Astrocyte of the hippocampus (primary cell): ENCODE measurements around the gene CCDC116.
"Not testable (repeated sequence)": the region's sequence is repeated elsewhere in the genome, so short reads cannot be mapped to it uniquely, and the experiment has no call there.

ENCODE experiments used
- DNase-seq: peaks from one replicate; pipeline ENCODE4 v3.0.0; 2011; ENCODE audit warnings: low read depth, low spot score

CCDC116 gene

DNA sequence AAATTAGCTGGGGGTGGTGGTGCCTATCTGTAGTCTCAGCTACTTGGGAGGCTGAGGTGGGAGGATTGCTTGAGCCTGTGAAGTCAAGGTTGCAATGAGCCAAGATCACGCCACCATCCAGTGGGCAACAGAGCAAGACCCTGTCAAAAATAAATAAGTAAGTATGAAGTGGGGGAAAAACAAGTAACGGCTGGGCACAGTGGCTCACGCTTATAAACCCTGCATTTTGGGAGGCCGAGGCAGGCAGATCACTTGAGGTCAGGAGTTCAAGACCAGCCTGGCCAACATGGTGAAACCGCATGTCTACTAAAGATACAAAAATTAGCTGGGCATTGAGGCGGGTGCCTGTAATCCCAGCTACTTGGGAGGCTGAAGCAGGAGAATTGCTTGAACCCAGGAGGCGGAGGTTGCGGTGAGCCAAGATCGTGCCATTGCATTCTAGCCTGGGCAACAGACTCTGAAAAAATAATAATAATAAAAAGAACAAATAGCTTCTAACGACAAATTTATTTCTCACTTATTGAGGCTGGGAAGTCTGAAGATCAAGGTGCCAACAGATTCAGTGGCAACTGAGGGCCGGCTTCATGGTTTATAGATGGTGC lies 22.9 kb upstream of the CCDC116 start:
- DNase-seq, result not testable (repeated sequence)

DNA sequence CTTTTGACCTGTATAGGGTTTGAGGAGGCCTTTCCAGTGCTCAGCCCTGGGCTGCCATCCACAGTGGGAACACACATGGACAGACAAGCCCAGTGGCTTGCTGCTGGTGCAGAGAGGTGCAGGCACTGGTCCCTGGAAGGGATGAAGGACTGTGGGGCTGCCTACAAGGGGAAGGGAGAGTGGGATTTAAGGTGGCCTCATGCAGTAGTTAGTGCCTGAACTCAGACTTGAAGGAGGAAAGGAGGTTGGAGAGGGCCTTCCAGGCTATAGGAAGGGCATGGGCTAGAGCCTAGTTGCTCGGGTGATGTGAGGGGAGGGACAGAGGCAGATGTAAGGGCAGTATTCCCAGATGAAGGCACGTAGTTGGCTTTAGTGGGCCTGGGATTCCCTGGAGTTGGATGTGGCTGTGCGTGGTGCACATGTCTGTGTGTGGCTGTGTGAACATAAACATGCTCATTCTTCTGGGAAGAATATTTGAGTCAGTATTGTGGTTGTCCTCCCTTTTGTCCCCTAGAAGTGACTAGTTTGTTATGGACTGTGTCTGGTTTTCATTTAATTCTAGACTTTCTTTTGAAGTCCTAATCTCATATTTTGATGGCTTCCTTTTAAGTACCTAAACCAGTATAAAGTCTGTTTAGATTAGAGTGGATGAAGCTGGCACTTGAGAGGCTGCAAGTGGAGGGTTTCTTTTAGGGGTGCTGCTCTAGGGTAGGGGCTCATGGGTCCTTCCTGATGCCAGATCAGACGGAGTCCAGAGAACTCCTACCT lies 21.2 kb upstream of the CCDC116 start:
- peak; percentile 30 for DNase-seq

DNA sequence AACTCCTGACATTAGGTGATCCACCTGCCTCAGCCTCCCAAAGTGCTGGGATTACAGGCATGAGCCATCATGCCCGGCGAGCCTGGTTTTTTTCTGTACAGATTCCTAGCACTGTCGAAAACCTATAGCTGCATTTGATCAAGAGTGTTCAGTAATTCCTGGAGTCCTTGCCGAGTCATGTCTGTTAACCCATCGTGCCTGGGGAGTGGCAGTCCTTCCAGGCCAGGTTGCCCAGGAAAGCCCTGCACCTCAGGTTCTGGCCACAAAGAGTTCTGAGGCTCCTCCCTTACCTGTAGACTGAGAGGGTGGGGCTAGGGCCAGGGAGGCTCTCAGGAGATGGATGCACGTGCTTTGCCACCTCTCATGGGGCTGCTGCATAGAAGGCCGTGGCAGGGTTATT lies 19.7 kb upstream of the CCDC116 start:
- DNase-seq, result no peak

DNA sequence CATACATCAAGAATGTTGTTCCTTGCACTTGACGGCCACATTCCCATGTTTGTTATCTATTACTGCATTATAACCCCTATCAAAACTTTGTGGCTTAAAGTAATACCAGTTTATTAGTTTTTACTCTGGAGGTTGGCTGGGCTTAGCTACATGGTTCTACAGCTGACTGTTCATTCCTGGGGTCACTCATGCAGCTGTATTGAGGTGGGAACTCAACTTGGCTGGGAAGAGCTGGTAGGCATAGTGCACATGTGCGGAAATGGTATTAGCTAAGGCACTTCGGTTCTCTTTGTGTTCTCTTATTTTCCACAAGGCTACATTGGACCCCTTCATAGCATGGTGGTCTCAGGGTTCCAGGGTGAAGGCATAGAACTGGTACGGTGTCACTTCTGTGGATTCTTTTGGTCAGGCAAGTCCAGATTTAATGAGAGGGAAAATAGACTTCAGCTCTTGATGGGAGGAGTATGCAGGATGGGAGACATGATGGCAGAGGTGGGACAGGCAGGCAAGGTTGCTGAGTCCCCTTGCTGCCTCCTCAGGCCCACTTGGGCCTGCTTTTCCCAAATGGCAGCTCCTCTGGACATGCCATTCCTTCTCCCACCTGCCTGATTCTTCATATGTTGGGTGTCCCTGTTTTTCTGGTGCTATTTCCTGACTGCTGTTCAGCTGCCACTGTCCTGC lies 18.9 kb upstream of the CCDC116 start:
- DNase-seq, result no peak

DNA sequence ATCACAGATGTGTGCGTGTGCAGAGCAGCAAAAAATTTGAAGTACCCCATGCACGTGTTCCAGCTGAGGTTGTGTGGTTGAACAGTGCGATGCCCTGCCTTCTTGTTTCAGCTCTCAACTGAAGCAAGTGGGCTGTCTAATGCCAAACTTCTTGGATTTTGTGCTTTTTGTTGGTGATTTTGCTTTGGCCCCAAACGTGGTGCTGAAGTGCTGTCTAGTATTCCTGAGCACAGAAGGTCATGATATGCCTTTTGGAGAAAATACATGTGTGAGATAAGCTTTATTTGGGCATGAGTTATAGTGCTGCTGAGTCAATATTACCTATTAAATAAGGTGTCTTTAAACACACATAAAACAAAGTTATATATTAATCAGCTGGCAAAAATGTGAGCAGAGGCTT lies 16.8 kb upstream of the CCDC116 start:
- no peak for DNase-seq

DNA sequence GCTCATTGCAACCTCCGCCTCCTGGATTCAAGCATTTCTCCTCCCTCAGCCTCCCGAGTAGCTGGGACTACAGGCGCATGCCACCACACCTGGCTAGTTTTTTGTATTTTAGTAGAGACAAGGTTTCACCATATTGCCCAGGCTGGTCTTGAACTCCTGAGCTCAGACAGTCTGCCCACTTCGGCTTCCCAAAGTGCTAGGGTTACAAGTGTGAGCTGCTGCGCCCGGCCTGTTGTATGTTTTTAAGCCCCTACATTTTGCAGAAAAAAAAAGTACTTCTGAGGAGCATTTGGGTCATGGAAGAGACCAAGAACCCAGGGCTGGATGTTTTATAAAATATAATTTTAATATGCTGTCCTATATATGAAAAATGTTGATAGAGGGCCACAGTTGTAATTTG lies 15.2 kb upstream of the CCDC116 start:
- not testable (repeated sequence) for DNase-seq

DNA sequence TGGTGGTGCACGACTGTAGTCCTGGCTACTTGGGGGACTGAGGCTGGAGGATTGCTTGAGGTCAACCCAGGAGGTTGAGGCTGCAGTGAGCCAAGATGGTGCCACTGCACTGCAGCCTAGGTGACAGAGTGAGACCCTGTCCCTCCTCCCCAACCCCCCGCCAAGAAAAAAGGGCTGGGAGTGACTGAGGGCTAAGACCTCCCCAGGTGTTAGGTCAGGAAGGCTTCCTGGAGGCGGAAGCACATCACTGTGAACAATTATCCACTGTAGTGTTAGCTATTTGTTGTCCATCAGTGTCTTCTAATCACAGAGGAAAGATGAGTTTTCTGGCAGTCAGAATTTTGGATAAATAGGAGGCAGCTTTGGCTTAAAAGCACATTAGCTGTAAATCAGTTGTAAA lies 11.5 kb upstream of the CCDC116 start:
- no peak for DNase-seq

DNA sequence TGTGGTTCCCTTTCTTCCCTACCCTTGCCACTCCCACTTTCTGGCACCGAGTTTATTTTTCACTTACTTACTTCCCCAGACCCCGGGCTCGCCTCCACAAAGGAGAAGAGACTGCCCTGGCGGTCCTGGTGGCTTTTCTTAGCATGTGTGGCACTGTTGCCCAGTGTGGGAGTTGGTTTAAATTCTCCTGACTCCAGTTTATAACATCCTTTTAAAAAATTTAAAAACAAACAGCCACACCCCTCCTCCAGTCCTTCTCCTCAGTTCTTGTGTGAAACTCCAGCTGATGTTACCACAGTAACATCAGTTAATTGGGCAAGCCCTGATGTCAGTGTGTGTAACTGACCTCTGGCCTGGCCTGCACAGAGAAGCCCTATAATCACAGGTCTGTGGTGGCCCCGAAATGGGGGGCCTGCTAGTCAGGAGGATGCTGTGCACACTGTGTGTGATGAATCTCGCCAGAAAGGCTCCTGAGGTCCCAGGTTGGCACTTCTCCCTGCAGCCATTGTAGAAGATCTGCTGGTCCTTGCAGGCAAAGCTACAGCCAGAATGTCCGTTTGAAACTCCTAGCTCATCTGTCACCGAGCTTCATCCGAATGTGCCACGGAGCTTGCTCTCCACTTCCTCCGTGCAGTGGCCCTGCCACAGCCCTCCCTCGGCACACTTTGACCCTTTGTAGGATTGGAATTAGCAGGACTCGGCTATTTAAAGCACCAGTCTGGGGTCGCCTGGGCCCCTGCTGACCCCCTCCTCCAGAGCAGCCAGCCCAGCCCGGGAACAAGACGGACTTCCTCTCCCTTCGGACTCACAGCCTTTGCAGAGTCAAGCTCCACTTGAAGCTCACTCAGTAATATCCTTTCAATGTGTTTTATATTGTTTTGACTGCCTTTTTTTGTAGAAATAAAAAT lies 10.3 kb upstream of the CCDC116 start:
- DNase-seq, result no peak

DNA sequence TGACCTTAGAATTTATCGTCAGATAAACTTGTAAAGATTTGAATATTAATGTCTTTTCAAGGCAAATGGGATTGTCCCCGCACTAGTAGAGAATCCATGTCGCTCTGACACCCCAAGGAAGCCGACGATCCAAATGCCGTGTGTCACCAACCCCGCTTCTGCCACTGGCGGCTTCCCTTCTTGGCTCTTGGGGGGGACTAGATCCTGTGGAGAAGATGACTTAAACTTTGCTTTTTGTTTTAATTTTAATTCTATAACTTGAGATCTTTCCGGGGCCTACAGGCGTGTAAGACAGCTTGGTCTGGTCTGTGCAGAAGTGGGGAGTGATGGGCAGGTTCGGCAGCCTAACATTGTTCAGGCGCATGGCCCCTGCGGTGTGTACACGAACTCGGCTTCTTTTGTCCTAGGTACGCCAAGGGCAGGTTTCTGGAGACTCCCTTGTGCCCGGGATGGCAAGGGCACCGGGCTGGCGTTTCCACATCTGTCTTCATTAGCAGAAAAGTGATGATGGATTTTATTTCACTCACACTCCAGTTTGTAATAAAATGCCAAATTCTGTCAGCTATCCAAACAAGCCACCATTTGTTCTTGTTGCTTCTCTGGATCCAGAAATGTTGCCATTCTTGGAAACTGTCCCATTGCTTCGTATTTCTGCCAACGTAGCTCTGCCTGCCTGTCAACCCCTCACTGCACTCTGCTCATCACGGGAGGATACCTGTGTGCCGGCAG lies 9.5 kb upstream of the CCDC116 start:
- peak; percentile 25 for DNase-seq

DNA sequence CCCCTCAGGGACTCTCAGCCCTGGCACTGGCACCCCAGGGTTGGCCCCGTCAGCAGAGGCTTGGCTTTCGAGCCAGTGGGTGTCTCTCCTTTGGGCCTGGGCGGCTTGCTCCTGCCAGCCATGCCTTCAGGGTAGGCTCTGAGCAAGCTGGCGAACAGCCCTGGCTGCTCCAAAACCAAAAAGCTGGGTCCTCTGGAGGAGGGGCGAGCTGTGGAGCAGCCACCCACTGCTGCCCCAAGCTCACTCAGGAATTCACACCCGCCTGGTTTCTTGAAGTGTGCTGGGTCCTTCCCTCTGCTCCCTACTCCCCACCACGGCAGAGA lies 9.0 kb upstream of the CCDC116 start:
- peak; percentile 26 for DNase-seq

DNA sequence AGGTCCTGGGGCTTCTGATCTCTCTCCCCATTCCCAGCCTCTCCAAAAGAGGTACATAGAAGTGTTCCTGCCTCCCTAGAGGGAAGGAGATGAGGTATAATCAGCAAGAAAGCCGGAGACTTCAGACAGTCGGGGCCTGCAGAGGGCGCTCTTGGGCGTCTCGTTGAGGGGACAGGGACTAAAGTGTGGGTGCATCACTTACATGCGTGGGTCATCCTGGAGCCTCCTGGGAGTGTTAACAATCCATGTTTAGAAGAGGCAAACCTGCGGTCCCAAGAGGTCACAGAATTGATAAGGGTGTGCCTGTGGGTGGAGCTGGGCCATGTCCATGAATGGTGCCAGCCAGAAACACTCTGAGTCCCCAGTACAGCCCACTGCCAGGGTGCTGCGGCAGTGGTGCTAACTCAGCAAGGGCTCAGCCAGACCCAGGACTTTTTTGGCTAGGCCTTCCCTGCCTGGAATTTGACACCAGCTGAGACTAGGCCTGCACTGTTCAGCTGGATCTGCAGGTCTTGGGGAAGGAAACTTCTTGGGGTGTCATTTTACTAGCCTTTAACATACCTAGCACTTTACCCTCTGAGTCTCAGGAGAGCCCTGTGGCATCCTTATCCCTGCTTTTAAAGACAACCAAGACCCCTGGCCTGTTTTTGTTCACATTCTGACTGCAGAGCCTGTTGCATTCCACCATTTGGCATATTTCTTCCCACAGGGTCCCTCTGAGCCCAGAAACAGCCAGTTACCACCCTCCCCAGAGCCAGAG lies 8.3 kb upstream of the CCDC116 start:
- DNase-seq, result peak; percentile 38

DNA sequence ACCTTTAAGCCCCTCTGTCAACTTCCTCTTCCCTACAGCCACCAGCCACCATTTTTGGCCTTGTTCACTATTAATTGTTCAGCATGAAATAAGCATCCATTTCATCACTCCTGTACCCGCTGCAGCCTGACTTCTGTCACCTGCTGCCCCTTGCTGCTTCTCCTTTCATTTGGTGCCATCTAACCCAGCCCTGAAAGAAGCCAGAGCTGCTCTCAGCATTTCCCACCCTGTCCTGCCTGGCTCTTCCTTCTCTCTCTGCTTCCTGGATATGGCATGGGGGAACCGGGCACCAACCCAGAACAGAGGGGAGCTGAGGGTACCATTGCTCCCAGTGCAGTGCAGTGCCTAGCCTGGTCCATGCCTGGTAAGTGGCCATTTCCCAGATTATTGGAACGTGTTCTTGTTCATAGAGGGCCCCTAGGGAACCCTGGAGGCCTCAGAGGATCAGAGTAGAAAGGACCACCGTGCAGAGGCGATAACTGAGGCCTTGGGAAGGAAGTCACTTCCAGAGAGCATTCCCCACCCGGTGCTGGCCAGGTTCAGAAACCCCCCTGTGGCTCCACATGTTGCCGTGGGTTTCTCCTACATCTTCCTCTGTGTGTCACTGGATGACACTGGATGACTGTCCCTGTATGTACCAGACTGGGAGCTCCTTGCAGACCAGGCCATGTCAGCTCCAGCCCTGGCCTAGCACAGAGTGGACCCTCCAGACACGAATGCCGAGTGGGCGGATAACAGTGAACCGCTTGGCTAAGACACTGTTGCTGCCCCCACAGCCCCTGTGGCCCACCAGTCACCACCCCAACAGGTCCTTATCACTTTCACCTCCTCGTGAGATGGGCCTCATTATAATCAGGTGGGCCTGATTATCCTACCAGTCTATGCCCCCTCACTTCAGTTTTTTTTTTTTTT lies 7.4 kb upstream of the CCDC116 start:
- DNase-seq, result no peak

DNA sequence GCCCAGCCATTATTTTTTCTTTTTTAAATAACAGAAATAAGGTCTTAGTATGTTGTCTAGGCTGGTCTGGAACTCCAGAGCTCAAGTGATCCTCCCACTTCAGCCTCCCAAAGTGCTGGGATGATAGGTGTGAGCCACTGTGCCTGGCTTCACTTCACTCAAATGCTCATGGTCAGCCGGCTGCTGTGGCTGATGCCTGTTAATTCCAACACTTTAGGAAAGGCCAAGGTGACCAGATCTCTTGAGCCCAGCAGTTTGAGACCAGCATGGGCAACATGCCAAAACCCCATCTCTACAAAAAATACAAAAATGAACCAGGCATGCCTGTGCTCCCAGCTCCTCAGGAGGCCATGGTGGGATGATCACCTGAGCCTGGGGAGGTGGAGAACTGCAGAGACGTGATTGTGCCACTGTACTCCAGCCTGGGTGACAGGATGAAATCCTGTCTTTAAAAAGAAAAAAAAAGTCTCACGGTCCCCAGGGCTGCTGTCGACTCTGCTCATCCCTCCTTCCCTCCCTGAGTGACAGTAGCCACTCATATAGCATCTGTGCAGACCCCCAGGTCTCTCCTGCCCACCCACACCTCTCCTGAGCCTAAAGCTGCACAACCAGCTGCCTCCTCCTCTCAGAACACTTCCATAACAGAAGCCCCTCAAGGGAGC lies 6.4 kb upstream of the CCDC116 start:
- DNase-seq, result no peak

DNA sequence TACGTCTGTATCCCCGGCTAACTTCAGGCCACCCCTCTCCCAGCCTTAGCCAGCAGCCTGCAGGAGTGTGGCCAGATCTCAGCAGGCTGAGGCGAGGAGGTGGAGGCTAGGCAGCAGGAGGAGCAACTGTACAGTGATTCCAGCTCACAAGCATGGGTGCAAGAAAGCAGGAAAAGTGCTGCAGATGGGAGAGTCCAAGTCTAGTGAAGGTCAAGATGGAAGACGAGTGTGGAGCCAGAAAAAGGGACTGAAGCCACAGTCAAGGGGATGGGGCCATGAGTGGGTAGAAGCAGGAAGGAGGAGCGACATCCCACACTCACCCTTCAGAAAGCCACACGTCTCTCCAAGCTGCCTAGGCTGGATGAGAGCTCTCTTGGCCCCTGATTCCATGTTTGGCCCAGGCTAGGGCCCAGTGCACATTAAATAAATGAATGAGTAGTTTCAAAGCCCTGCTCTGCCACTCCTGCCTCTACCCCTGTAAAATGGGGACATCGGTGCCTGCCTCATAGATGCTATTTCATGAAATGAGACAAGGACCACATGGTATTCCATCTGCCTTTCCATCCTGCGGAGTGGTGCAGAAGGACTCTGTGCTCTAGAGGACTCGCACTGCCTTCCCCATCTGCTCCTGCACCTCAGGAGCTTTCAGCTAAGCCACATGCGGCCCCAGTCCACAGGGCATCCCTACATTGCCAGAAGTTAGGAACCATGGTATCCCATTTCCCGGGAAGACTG lies 5.7 kb upstream of the CCDC116 start:
- no peak for DNase-seq

DNA sequence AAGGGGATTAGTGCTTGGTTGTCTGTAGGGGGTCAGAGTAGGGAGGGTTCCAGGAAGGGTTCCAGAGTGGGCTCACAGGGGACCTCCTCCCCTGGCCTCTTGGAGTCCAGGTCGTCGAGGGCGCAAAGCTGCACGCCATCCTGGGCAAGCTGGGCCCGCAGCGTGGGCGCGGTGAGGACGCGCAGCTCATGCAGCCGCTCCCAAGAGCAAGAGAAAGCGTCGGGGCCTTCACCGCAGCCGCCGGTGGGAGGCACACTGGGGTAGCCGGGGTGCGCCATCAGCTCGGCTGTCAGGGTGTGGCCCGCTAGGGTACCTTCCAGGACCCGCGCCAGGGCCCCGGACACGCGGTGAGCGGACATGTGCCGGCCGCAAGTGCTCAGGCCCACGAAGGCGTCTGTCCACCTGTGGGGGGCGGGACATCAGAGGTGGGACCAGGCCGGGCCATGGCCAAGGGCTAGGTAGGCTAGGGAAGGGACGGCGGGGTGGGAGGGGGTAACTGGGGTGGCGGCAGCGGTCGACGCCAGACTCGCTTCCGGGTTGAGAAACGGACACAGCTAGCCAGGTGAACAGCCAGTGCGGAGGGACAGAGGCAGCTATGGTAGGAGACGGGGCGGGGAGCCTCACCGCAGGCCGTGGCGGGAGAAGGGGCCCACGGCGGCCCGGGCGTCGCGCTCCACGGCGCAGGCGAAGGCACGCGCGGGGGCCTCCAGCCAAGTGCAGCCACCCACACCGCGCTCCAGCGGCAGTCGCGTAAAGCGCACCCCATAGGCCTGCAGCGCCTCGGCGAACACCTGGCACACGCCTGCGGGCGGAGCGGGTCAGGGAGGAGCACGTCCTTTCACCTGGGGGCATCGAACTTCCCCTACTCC lies 3.9 kb upstream of the CCDC116 start:
- DNase-seq, result no peak

DNA sequence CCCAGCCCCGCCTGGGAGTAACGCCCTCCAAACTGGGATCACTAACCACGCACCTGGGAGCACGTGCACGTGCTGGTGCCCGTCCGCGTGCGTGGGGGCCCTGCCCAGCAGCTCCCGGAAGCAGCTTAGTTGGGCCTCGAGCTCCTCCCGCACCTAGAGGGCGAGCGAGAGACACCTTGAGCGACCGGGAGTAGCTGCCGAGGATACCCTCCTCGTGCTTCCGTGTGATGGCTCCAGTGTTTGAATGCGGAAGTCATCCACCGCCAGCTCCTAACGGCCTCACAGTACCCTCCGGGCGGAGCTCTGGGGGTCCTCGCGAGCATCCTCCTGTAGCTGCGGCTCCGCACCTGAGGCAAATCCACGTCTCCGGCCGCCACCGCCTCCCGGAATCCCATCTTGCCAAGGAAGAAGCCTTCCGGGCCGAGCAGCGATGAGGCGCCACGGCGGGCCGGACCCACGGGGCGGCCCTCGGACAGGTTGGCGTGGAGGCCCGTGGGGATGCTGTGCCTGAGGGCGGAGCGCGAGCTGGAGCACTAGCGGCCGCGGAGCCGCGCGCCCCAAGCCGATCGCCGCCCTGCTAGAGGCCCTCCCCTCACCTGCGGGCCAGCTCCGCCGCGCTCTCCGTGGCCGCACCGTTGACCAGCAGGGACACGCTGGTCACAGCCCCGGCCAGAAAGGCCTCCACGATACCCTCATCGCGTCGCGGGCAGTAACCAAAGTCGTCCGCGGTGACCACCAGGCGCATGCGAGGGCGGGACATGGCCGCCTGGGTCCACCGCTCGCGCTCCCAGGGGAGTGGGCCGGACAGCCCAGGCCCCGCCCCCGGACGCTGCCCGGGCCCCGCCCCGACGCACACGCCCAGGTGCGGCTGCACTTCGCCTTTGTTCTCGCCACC lies 3.1 kb upstream of the CCDC116 start, which contains the start of gene YDJC:
TSS of gene YDJC (minus strand) at position 768 of the 895 bp plus-strand sequence. CDS start at position 760, 8 bp downstream.
- peak; percentile 97 for DNase-seq
